UCSD-AML1 (cell line): ENCODE data around the gene MRPS10.
"Not testable (repeated sequence)": the region's sequence is repeated elsewhere in the genome, so short reads cannot be mapped to it uniquely, and the experiment has no call there.

Experiments
- DNase-seq: peaks from one replicate; lab custom pipeline; 2025; ENCODE audit not compliant: unreplicated experiment; lab: John Stamatoyannopoulos, UW

MRPS10 gene

DNA sequence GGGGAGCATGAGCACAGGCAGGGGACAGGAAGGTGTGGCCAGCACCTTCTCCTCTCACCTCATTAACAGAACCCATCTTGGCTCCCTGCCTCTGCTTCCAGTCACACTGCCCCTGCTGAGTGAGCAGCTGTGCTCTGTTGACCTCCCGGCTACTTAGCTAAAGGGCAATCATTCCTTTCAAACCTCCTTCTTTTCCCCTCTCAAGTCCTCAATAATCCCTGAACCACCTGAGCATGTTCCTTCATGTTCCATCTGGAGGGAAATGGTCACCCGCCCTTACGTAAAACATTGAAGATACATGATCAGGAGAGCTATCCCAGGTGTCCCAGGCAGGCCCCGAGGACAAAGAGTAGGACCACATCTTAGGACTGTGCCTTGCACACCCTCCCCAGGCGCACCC lies 21.7 kb upstream of the MRPS10 start:
- DNase-seq: no peak

DNA sequence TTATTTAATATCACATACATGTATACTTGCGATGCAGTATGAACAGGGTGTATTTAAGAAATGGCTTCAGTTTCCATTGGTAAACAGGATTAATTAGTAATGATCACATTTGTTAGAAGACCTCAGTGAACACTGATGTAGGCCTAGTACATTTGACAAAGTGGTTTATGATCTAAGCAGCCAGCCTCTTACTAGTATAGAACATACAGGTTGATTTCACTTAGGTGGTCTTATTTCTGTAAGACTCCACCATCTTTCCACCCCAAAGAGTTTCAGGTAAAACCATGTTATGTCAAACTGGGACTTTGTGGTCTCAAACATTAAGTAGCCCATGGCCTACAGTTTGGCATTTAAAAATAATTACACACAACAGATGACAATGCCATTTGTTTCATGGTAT lies 20.2 kb upstream of the MRPS10 start:
- DNase-seq: no peak

DNA sequence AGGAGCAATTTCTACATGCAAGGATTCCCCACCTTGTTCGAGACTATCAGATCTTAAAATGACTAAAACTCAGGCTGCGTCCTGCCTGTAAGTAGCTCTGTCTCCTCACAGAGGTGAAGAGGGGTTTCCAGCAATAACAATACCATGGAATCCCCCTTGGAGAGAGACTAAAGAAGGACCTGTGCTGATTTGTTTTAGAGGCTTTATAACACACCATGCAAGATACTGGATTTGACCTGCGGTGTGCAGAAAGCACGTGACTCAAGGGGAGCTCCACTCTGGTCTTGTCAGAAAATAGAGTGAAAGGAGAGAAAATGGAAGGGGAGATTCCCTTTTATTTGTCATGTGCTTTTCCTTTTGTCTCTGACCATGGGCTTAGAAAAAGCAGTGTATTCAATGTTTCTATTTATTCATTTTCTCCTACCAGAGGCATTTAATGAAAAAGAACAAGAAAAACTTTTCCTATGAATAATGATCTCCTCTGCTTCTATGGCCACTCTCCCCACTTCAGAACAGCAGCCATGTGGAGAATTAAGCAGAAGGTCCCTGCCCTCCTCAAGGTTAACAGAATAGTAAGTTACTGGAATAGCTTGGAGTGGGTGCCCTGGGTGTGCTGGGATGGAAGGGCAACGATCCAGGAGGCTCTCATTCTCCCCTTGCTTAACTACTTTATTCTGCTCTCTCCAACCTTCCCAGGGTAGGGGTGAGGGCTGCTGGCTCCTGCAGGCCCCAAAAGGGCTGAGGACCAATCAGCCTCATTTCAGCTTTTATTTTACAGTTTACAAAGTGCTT lies 19.2 kb upstream of the MRPS10 start:
- DNase-seq: no peak

DNA sequence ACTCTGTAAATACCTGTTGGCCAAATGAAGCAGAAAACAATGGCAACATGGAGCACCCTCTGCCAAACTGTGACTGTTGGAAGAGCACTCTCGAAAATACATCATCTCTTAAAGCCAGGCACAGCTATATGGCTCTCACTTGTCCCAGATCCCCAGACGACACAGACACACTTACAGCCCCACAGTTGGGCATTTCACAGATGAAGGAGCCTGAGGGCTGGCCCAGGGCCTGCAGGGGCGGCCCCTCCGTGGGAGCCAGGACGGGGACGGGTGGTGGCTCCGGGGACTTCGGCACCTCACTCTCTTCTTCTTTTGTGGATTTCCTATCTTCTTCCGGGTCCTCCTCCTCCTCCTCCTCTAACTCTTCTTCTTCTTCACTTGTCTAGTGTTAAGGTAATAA lies 18.4 kb upstream of the MRPS10 start:
- DNase-seq: no peak

DNA sequence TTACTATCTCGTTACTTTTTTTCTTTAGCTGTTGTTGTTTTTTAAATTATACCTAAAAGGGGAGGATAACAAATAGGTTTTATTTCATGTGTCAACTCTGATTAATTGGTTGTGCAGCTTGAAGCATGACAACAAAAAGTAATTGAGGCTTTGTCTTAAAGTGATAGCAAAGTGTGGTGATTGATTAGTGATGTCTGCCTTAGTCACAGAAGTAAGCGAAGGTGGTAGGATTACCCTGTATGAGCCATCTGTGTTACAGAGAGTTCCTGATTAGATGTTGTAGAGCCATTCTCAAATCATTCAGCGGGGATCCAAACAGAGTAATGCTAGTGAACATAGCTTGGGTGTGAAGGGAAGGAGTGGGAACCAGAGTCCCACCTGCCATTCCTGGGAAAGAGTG lies 14.4 kb upstream of the MRPS10 start:
- no peak for DNase-seq

DNA sequence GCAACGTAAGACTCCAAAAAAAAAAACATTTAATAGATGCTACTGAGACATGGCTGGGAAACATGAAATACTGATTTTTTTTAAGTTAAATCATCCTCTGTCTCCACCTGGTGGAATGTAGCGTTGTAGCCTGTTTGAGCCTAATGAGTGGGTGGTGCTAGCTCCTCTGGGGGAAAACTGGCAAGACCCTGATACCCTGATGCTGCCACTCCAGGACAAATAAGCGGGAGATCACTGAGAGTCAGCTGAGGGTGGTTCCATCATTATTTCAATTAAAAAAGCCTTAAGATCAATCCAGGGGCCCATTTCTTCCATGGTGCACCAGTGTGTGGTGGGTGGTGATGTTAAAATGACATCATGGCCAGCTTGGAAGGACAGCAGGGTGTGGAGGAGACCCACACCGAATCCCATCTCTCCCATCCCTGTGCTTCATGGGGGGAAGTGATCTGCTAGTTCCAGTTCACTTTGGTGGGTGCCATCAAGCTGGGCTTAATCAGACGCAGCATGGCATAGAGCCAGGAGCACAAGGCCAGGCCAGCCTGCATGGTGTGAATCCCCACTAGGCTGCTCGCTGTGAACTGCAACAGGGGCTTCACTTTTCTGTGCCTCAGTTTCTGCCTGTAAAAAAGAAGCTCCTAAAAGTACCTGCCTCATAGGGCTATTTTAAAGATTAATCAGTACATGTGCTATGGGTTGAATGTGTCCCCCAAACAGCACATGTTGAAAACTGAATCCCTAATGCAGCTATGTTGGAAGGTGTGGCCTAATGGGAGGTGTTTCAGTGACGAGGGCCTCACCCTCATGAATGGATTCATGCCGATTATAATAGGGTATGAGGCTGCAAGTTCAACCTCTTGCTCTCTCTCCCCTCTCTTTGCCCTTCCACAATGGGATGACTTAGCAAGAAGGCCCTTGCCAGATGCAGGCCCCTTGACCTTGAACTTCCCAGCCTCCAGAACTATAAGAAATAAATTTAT lies 13.0 kb upstream of the MRPS10 start:
- no peak for DNase-seq

DNA sequence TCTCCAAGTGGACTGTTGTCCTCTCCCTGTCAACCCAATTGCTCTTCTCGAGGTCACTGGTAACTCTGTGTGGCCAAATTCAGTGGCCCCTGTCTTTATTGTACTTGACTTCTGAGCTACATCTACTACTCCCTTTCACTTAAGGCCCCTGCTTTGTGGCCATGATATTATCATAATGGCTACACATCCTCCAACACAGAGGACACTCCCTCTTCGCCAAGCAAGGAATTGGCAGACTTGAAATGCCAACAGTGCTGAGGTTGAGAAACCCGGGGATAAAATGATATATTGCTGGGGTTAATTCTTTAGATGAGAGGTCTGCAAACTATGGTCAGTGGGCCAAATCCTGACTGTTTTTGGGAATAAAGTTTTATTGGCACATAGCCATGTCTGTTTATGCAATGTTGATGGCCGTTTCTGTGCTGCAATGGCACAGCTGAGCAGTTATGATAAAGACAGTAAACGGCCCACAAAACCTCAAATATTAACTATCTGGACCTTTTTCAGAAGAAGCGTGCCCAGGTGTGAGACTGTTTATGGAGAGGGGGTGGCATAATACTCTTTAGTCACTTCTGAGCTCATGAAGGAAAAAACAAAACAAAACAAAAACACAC lies 12.0 kb upstream of the MRPS10 start:
- DNase-seq: no peak

DNA sequence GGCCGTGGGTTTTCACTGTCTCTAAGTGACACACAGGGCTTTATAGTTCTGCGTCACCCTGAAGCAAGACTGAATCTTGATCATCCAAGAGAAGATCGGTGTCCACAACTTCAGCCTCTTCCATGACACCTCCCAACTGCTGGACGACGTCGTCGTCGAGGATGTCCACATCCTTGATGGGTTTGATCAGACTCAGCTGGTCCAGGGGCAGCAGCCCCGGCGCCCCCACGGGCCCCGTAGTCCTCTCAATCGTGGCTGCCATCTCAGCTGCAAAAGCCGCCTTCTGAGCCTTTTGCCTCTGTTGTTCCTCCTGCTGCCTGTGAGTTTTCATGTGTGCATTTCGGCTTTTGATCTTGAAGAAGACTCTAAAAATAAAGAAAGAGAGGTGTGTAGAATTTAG lies 10.6 kb upstream of the MRPS10 start:
- DNase-seq: no peak

DNA sequence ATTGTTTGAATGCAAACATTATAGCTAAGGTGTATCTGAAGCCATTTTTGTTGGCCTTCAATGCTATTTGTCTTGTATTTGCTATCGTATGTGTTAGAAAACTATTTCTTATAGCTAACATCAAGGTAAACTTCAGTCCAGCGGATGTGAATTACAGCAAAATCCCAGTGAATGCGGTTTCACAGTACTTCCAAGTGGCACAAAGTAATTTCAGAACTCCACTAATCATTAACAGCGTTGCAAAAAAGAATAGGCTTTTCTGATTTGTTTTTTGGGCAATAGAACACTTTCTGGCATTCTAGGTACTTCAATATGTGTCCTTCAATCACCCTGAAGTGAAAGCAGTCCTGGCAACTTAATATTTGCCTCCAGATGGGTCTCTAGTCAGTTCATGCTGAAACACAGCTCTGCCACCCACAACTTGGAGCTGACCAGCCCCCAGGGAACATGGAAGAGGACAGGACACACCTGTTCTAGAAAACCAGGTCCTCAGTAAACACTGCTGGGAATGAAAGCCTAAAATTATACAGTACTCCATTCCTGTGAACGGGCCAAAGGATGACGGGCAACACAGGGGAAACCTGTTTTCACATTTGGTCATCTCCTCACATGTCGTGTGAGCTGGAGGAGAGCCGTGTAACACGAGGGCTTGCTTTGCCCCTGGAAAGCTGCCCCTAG lies 9.7 kb upstream of the MRPS10 start:
- DNase-seq: no peak

DNA sequence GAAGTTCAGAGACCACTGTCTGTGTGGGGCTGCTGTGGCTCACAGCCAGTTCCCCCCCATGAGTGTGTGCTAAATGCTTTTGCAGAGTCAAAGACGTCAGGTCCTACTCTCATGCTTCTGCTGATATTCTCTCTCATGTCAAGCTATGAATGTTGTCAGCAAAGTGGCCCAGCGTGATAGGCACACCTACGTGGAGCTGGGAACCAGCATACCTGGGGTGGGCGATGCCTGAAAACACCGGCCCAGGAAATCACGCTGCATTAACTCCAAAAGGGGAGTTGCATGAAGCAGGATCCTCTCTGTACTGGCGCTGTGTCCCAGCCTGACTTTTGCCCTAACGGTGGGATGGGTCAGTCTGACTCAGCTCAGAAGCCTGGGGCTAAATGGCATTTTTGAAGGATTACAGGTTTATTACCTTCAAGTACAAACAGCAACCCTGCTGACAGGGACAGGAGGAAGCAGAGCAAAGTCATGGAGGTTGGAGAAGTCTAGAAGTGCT lies 9.0 kb upstream of the MRPS10 start:
- no peak for DNase-seq

DNA sequence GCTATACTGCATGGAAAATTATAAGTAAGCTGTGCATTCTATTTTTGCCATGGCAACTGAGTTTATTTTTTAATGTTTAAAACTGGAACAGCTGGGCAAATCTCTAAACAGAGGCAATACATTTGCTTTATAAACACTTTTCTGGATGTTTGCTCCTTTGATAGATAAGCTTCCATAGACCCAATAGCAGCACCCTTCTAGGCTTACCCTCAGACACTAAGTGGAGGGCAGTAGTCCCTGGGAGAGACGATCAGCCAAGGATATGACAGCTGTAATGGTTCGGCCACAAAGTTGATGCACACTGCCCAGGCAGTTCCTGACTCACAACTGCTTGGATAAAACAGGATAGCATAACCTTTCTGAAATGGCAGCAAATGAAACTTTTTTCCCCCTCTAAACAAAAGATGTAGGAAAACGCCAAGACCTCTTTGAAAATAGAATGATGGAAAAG lies 8.5 kb upstream of the MRPS10 start:
- DNase-seq: no peak

DNA sequence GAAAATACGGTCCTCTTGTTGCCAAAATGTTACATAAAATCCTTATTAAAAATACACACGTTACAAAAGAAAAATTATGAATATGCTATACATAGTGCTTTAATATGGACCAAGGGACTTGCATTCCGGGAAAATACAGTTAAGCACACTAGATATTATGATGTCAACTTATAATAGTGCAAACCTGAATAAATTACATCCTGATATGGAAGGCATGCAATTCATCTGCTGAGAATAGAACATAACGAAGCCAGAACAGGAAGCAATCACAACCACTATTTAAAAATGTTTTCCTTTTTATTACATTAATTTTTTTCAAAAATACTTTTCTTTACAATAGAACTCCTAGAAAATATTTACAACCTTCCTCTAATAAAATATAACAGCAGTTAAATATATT lies 7.8 kb upstream of the MRPS10 start:
- DNase-seq: no peak

DNA sequence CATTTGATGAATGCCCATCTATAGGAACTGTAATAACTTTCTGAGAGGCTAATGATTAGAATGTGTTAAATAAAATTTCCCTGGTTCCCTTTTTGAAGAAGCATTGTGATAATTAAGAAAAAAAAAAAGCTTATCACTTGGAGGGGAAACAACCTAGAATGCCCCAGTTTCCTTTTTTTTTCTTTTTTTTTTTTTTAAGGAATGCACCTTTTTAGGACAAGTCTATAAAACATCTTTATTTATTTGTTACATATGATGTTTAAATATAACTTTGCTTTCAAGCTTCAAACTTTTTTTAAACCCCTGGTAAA lies 7.3 kb upstream of the MRPS10 start:
- DNase-seq: no peak

DNA sequence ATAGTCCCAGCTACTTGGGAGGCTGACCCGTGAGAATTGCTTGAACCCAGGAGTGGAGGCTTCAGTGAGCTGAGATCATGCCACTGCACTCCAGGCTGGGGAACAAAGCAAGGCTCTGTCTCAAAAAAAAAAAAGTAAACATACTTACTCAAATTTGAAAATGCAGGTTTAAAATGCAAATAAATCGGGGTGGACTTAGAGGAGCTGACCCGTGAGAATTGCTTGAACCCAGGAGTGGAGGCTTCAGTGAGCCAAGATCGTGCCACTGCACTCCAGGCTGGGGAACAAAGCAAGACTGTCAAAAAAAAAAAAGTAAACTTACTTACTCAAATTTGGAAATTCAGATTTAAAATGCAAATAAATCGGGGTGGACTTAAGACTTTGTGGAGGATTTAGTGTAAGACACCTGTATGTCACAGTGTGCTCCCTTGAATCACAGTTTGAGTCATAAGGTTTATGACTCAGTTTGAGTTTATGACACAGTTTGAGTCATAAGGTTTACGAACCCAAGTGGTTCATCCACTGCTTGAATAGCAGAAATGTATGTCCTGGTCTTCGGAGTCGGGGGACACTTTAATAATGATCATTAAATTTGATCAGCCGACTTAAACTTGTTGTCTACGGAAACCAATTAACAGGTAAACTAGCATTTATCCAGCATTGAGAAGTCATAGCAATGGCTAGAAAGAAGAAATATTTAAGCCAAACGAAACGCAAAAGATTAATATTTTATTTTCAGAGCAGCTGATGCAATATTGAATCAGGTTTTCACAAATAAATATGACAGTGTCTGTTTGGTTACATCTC lies 6.8 kb upstream of the MRPS10 start:
- DNase-seq: no peak

DNA sequence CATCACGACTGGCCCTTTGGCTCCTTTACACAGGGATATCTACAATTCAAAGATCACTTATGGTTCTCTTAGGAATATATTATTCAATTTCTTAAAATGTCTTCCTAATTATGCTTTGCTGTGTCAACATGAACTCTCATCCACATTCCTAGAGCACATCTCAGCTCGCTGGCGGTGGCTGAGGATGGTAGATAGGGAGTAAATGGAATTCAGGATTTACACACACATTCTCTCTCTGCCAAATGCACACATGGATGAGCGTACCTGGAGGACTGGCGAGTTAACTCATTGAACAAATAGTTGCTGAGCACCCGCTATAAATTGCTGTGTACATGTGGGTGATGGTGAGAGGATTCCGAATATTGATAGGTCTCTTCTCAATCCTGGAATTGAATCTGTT lies 4.8 kb upstream of the MRPS10 start:
- no peak for DNase-seq

DNA sequence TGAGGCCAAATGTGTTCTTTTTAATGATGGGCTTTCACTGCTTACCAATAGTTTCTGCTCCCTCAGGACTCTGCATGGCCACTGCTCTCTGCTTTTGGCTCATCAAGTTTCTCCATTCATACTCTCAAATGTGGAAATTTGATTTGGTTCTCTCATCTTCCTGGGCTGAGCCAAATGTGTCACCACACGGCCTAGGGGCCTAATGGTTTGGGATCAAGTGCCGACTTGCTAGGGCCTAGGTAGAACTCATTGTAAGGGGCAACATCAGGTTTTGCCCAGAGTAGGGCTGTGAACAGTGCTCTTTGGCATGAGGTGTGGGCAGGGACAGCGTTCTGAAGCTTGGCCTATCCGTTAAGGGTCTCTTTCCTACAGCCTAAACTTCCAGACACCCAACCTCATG lies 3.9 kb upstream of the MRPS10 start:
- no peak for DNase-seq

DNA sequence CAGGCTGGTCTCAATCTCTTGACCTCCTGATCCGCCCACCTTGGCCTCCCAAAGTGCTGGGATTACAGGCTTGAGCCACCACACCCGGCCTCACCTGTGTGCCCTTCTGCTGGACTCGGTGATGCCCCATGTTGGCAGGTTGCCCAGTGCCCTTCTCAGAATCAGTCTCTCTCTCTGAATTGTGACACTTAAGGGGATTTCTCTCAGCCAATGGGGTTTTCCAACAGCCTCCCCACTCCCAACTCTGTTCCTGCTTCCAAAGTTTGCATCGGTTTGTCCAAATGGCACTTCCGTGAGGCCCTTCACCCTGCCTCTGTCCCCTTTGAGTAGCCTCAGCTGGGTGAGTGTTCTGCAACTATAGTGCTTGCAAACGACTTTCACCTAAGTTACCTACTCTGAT lies 3.1 kb upstream of the MRPS10 start:
- no peak for DNase-seq

DNA sequence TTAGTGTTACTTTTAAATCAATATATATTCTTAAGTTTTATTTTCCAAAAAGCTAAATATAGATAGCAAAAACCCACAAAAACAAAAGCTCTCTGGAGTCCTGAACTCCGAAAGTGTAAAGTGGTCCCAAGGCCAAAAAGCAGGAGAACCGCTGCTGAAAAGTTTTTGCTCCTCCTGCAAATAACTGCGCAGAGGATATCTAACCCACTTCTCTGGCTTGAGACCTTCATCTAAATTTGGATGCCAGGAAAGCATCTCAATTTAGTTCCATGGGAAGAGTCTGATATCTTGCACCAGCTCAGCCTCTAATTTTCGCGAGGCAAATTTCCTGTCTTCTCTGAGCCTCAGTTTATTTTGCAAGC lies 523 bp downstream of the MRPS10 start:
- no peak for DNase-seq

DNA sequence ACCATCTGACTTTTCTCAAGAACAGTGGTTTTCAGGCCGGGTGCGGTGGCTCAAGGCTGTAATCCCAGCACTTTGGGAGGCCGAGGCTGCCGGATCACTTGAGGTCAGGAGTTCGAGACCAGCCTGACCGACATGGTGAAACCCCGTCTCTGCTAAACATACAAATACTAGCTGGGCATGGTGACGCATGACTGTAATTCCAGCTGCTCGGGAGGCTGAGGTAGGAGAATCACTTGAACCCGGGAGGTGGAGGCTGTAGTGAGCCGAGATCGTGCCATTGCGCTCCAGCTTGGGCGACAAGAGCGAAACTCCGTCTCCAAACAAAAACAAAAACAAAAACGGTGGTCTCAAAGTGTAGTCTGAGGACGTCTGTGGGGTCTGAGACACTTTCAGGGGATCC lies 1.2 kb downstream of the MRPS10 start:
- DNase-seq: not testable (repeated sequence)

DNA sequence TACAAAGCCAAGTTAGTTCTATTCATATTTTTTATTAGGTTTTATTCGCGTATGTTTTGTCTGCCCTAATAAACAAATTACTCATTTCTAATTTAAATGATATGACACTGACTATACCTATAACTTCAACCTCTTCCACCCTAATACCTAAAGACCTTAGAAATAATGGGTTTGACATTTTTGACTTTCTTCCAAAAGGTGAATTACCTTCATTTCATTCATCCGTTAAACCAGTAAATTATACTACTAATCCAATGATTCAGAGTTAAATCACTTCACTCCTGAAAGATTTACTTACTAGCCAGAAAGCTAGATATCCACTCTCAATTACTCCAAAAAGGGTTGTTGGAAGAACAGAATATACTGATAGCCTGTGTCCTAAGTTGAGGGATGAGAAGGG lies 5.2 kb downstream of the MRPS10 start:
- DNase-seq: no peak
